Panc1 (cell line): ENCODE data around the gene POLE. TPM values are rescaled to one million over a fixed set of nuclear protein-coding genes. Genes with fewer than 3 reads are reported as not detected.

Experiments
- ATAC-seq: fragments of 200-7000 bp; cut with Tn5 transposase; 2 replicates; pipeline ENCODE4 v1.9.1; 2020; ENCODE audit warnings: mild to moderate bottlenecking, moderate library complexity
- BruUV-seq: library from RNA; stranded (reverse); fragments of 400-500 nt; replicated peaks from 2 replicates; lab custom pipeline; 2021; lab: Mats Ljungman, UMichigan
- CTCF ChIA-PET: fragments of 300-600 bp; sonication (Branson Sonifier 250); formaldehyde crosslinking; loops from one replicate; lab custom pipeline; 2022; ENCODE audit warnings: antibody characterized with exemption; lab: Charles Lee
- POLR2A ChIA-PET: fragments of 300-600 bp; sonication (Branson Sonifier 250); formaldehyde crosslinking; loops from one replicate; lab custom pipeline; 2022; ENCODE audit warnings: antibody characterized with exemption; lab: Charles Lee
- DNase-seq: peaks from one replicate; pipeline ENCODE4 v3.0.0-alpha.2; 2010; ENCODE audit warnings: low read depth, low spot score
- H3K27ac ChIP-seq: 2 replicates; pipeline ENCODE4 v1.5.1; 2011; ENCODE audit warnings: mild to moderate bottlenecking, low read length, inconsistent platforms
- H3K27me3 ChIP-seq: fragments of 200-500 bp; sonication (Bioruptor generic); 2 replicates; pipeline ENCODE4 v1.6.0; 2014; ENCODE audit warnings: low read length, inconsistent platforms; ENCODE audit not compliant: control insufficient read depth, insufficient read depth
- H3K36me3 ChIP-seq: fragments of 200-500 bp; sonication (Bioruptor generic); 2 replicates; pipeline ENCODE4 v1.5.1; 2014; ENCODE audit warnings: inconsistent platforms, mild to moderate bottlenecking, low read length, moderate library complexity; ENCODE audit not compliant: control insufficient read depth, insufficient read depth
- H3K4me1 ChIP-seq: 2 replicates; pipeline ENCODE4 v1.5.1; 2011; ENCODE audit warnings: inconsistent platforms, mild to moderate bottlenecking, low read length, moderate library complexity; ENCODE audit not compliant: control insufficient read depth, insufficient read depth
- H3K4me3 ChIP-seq, 2 experiments: 2 replicates each; pipeline ENCODE4 v1.5.1; 2011 to 2012; ENCODE audit warnings: low read depth in 2 of 2, low read length in 2 of 2, mild to moderate bottlenecking in 2 of 2, inconsistent platforms in 1 of 2, moderate library complexity in 1 of 2
- H3K9me3 ChIP-seq: fragments of 200-500 bp; sonication (Bioruptor generic); 2 replicates; pipeline ENCODE4 v1.5.1; 2014; ENCODE audit warnings: low read depth, mild to moderate bottlenecking, inconsistent platforms, low read length, moderate library complexity; ENCODE audit not compliant: control insufficient read depth, insufficient read depth
- CTCF ChIP-seq: fragments of 450-650 bp; IDR thresholded peaks from 2 replicates; pipeline ENCODE4 v1.5.1; 2017; ENCODE audit warnings: mild to moderate bottlenecking
- POLR2AphosphoS5 ChIP-seq: IDR thresholded peaks from 2 replicates; pipeline ENCODE4 v1.6.1; 2012; ENCODE audit warnings: mild to moderate bottlenecking, low read depth, low read length, moderate library complexity
- REST ChIP-seq, 2 experiments: IDR thresholded peaks; 2 replicates each; pipeline ENCODE4 v1.6.1; 2011 to 2012; ENCODE audit warnings: low read depth in 2 of 2, control low read depth in 1 of 2, low read length in 1 of 2, mild to moderate bottlenecking in 1 of 2, moderate library complexity in 1 of 2; ENCODE audit not compliant: insufficient read depth in 1 of 2
- SIN3A ChIP-seq: IDR thresholded peaks from 2 replicates; pipeline ENCODE4 v1.6.1; 2012; ENCODE audit warnings: low read depth, mild to moderate bottlenecking, low read length, moderate library complexity, borderline replicate concordance; ENCODE audit not compliant: insufficient read depth
- TCF7L2 ChIP-seq: IDR thresholded peaks from 2 replicates; pipeline ENCODE4 v1.6.1; 2011; ENCODE audit warnings: mild to moderate bottlenecking, low read depth, low read length, inconsistent platforms
- in situ Hi-C: cut with HindIII; loops from 2 replicates; pipeline ENCODE4 v1.10.0; 2016; ENCODE audit warnings: low sequenced_read_pairs, low pct_unique_long_range_greater_than_20kb
- intact Hi-C: fragments of 100-400 bp; cut with micrococcal nuclease; formaldehyde crosslinking; loops from one replicate; pipeline ENCODE4 v1.10.0; 2022; ENCODE audit not compliant: unreplicated experiment
- total RNA-seq: library from RNA; stranded (reverse); gene quantifications from one replicate; pipeline ENCODE4 v1.2.1, GENCODE V29; 2021; ENCODE audit not compliant: unreplicated experiment

Gene POLE
- total RNA-seq, 1 experiment from 2014 or later = 112 TPM

- H3K36me3 ChIP-seq = peaks cover 11% of the 10 kb centered on the region
- DNase-seq (no peak), ATAC-seq (no peak)
- no peaks in the 10 kb centered on the region for H3K27me3 ChIP-seq
- no peak for TF ChIP-seq REST (IDR thresholded peaks at IDR 0.05; ENCODE audit: insufficient read depth in 1 of 2, low read depth in 2 of 2, low read length in 1 of 2)
- no peak for TF ChIP-seq SIN3A
- TF ChIP-seq POLR2AphosphoS5 = no peak
- no peak for TF ChIP-seq CTCF
- TF ChIP-seq TCF7L2 = no peak
- POLR2A ChIA-PET = no interaction called here
- no peaks in the 10 kb centered on the region for H3K9me3 ChIP-seq
- no peaks in the 10 kb centered on the region for H3K4me1 ChIP-seq
- in situ Hi-C loops = no loop called here
- intact Hi-C loops = no loop called here
- no peak overlapping the region for H3K4me3 ChIP-seq
- no peak overlapping the region for H3K27ac ChIP-seq
- no TSS peak for BruUV-seq
- CTCF ChIA-PET = no interaction called here
These were observed 54.5 kb downstream of the POLE start for GRCh38 chr12:132632521-132633228.

GRCh38 chr12:132631666-132632065, 55.5 kb downstream of the POLE start:
- no peak for ATAC-seq
- Histone ChIP-seq H3K36me3 (peaks cover 11% of the 10 kb centered on the region), H3K27me3 (no peaks in the 10 kb centered on the region), H3K9me3 (no peaks in the 10 kb centered on the region), H3K4me3 (no peak overlapping the region), H3K27ac (no peak overlapping the region), H3K4me1 (no peaks in the 10 kb centered on the region)
- no TSS peak for BruUV-seq
- ChIA-PET CTCF (no interaction called here), POLR2A (no interaction called here)
- in situ Hi-C loops (no loop called here), intact Hi-C loops (no loop called here)
- no peak for TF ChIP-seq REST (IDR thresholded peaks at IDR 0.05; ENCODE audit: insufficient read depth in 1 of 2, low read depth in 2 of 2, low read length in 1 of 2)
- TF ChIP-seq CTCF = no peak
- no peak for TF ChIP-seq TCF7L2
- TF ChIP-seq POLR2AphosphoS5 = no peak
- TF ChIP-seq SIN3A = no peak
- no peak for DNase-seq
